ENCODE data around the gene ZNF598. TPM values are rescaled to one million over a fixed set of nuclear protein-coding genes. Genes with fewer than 3 reads are reported as not detected.
"Not testable (repeated sequence)": the region's sequence is repeated elsewhere in the genome, so short reads cannot be mapped to it uniquely, and the experiment has no call there.

The ZNF598 gene
- total RNA-seq, 1 donor from 2014 or later: 50.5 TPM

GRCh38 chr16:2040787-2041522, 31.3 kb upstream of the ZNF598 start:
- no peak for DNase-seq (ENCODE audit: low spot score)

GRCh38 chr16:2040041-2040786, 30.6 kb upstream of the ZNF598 start:
- no peak for DNase-seq (ENCODE audit: low spot score)

- no peak for DNase-seq (ENCODE audit: low spot score)
Measured at GRCh38 chr16:2039274-2040031, 29.8 kb upstream of the ZNF598 start.

- no peak for DNase-seq (ENCODE audit: low spot score)
Measured at GRCh38 chr16:2038382-2039231, 29.0 kb upstream of the ZNF598 start.

- no peak for DNase-seq (ENCODE audit: low spot score)
Measured at GRCh38 chr16:2037647-2038381, 28.2 kb upstream of the ZNF598 start.

GRCh38 chr16:2037115-2037514, 27.5 kb upstream of the ZNF598 start:
- no peak for DNase-seq (ENCODE audit: low spot score)

- no peak for DNase-seq (ENCODE audit: low spot score)
Measured at GRCh38 chr16:2036200-2036966, 26.8 kb upstream of the ZNF598 start.

- no peak for DNase-seq (ENCODE audit: low spot score)
Measured at GRCh38 chr16:2035431-2036199, 26.0 kb upstream of the ZNF598 start.

GRCh38 chr16:2034696-2035430, 25.2 kb upstream of the ZNF598 start:
- no peak for DNase-seq (ENCODE audit: low spot score)

- not testable (repeated sequence) for DNase-seq (ENCODE audit: low spot score)
Measured at GRCh38 chr16:2033909-2034695, 24.5 kb upstream of the ZNF598 start.

- DNase-seq (ENCODE audit: low spot score): no peak
Measured at GRCh38 chr16:2033057-2033908, 23.7 kb upstream of the ZNF598 start.

GRCh38 chr16:2032285-2033056, 22.9 kb upstream of the ZNF598 start:
- DNase-seq (ENCODE audit: low spot score): no peak

GRCh38 chr16:2031081-2031577, 21.5 kb upstream of the ZNF598 start:
- DNase-seq (ENCODE audit: low spot score): no peak

GRCh38 chr16:2030036-2030435, 20.4 kb upstream of the ZNF598 start:
- no peak for DNase-seq (ENCODE audit: low spot score)

- no peak for DNase-seq (ENCODE audit: low spot score)
Measured at GRCh38 chr16:2029350-2029749, 19.7 kb upstream of the ZNF598 start.
